Activated CD4-positive, alpha-beta T cell treated with anti-CD3 and anti-CD28 coated beads, Interleukin-2, Interleukin-4, amounts not matched to agents 100 ng/mL and 50 ng/mL, durations not matched to agents 16 hours and 8 hours (primary cell): Measurements from ENCODE around the gene FOXO1.

Experiments
- DNase-seq: peaks from one replicate; pipeline ENCODE4 v3.0.0-alpha.2; 2020; ENCODE audit warnings: low spot score

Gene FOXO1

DNA sequence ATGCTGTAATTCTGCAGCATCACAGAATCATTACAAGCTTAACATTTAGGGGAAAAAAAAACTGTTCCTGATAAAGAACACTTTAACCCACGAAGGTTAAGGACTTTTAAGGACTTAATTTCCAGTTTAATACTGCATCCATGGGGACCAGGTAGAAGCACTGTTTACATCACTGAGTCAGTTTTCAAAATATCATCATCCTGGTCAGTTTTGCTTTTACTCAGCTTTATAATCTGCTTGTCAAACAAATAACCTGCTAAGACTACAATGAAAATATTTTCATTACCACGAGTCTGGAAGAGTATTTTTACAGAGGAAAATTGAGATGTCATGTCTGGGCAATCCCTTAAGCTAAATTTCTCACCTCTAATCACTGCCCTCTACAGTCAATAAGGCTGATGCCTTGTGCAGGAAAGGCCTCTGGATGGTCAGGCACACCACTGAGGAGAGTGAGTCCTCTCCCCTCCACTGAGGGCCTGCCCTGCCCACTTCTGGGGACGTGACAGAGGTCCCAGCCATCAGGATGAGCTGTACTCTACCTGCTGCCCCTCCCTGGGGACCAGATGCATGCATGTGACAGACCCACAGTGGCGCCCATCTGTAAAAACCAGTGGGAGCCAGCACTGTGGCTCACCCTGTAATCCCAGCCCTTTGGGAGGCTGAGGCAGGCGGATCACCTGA, 31.0 kb downstream of the FOXO1 start:
- peak; percentile 30 for DNase-seq

DNA sequence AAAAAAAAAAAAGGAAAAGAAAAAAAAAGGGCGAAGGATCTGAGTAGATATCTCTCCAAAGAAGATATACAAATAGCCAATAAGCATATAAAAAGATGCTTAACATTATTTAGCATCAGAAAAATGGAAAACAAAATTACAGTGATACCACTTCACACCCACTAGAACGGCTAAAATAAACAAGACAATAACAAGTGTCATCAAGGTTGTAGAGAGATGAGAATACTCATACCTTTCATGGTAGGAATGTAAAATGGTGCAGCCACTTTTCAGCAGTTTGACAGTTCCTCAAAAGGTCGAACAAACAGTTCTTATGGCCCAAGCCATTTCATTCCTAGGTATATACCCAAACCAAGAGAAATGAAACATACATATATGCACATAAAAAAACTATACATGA, 33.5 kb downstream of the FOXO1 start:
- no peak for DNase-seq

GRCh38 chr13:40631605-40632004, 34.8 kb downstream of the FOXO1 start:
- DNase-seq: no peak

GRCh38 chr13:40629678-40630384, 36.6 kb downstream of the FOXO1 start:
- peak; percentile 32 for DNase-seq

GRCh38 chr13:40626977-40627376, 39.5 kb downstream of the FOXO1 start:
- DNase-seq: no peak

DNA sequence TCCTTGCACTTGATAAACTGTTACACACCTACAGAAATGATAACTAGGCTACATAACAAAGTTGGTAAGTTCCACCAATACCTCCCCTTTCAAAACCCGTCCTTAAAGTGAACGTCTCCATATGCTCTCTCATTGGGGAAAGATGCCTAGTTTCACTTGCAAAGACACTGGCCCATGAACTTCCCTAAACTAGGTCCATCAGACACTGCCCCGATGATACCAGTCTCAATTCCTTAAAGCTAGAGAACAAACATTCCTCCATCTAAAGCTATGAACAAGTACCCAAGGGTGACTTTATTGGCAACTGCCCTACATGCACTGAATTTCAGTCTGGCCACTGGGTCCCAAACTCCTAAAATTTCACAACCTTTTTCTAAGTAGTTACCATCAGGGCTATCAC, 39.9 kb downstream of the FOXO1 start:
- no peak for DNase-seq

GRCh38 chr13:40624986-40625385, 41.5 kb downstream of the FOXO1 start:
- no peak for DNase-seq

- DNase-seq: no peak
Observed at GRCh38 chr13:40624383-40624782, 42.1 kb downstream of the FOXO1 start.

- DNase-seq: no peak
Observed at GRCh38 chr13:40622761-40623160, 43.7 kb downstream of the FOXO1 start.

DNA sequence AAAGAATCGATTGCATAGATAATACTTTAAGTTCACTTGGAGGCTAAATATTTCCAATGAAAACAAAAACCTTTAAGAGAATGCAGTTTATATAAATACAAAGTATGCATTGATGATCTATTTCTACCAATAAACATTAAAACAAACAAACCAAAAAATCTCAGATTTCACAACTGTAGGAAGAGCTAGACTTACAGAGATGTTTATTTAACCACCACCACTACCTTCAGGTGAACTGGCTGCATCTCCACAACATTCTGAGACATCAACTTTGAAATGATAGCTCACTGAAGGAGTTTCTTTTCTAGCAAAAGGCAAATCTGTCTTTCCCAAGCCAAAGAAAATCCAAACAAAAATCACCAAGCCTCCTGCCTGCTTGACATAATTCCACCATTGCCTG, 44.2 kb downstream of the FOXO1 start:
- DNase-seq: no peak

DNA sequence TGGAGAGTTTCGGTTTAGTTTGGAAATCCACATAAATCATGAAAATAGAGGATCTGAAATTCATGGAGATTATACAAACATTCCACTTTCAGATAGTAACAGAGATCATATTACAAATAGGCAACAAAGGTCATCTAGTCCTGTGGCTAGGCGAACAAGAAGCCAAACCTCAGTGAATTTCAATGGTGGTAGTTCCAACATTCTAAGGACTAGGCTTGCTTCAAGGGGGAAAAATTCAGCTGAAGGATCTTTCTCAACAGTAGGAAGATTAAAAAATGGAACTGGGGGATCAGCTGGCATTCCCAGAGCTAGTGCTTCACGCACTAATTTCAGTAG, 47.0 kb downstream of the FOXO1 start:
- DNase-seq: no peak

- DNase-seq: no peak
Observed at GRCh38 chr13:40618581-40619478, 47.6 kb downstream of the FOXO1 start.

DNA sequence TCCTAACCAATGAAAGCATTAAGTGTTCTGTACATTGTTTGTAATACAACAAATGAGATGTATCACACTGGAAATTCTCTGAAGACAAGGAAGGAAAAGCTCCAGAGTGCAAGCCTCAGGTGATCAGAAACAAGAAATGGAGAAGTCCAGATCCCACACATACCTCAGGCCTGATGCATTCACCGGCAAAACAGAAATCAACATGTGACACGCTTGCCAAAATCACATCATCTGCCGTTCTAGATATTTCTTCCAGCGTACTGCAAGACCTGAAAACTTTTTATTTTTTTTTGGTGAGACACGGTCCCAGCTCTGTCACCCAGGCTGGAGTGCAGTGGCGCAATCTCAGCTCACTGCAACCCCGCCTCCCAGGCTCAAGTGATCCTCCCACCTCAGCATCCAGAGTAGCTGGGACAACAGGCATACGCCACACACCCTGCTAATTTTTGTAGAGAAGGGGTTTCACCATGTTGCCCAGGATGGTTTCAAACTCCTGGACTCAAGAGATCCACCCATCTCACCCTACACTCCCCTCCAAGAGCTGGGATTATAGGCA, 48.6 kb downstream of the FOXO1 start:
- no peak for DNase-seq

- no peak for DNase-seq
Observed at GRCh38 chr13:40615619-40616018, 50.8 kb downstream of the FOXO1 start.

- no peak for DNase-seq
Observed at GRCh38 chr13:40613914-40614313, 52.5 kb downstream of the FOXO1 start.

DNA sequence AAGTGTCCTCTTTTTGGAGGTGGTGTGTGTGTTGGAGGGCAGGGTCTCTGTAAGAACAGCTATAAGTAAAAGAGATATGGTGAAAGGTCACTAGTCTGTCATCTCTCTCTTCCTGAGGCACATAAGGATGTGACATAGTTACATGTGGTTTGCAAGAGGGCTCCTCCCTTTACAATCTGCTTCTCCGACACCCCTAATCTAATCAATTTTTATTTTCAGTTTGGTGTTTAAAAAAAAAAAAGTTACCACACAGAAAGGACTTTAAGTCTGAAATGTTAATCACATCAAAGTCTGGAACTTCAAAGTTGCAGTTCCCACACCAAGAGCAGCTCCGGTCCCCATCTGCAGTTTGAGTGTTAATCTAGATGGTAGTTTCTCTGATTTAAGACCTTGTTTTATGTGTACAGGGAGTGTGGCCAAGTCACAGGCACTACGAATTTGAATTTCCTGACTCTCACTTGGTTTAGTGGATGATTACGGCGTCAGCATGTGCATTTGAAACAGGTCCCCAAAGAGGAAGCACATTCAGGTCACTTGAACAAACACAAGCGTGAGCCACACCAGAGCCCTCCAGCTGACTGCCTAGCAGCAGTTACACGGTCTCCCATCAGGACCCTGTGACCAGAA, 53.1 kb downstream of the FOXO1 start:
- DNase-seq: peak; percentile 69

DNA sequence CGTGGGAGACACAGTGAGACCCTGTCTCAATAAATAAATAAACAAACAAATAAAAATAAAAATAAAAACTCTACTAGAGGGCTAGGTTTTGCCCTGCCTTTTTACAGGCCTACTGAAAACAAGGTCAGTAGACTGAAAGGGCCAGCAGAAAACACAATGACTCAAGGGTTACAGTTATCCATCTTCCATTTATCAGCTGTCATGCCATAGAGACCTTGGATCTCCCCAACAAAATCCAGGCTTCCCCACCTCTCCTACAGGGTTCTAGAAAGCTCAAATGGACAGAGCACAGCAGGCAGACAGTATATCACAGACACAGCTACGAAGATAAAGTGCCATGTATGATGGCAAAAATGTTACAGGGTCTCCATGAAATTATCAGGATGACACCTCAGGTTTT, 54.4 kb downstream of the FOXO1 start:
- no peak for DNase-seq

DNA sequence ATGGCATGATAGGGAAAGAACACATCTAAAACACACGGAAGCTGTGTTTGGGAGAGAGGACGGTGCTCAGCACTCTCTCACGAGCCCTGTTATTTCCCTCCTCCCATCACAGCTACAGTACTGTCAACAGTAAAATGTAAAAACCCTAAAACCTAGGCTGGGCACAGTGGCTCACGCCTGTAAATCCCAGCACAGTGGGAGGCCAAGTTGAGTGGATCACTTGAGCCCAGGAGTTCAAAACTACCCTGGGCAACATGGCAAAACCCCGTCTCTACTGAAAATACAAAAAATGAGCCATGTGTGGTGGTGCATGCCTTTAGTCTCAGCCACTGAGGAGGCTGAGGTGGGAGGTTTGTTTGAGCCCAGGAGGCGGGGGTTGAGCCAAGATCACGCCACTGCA, 54.8 kb downstream of the FOXO1 start:
- no peak for DNase-seq

- DNase-seq: no peak
Observed at GRCh38 chr13:40611004-40611403, 55.4 kb downstream of the FOXO1 start.

DNA sequence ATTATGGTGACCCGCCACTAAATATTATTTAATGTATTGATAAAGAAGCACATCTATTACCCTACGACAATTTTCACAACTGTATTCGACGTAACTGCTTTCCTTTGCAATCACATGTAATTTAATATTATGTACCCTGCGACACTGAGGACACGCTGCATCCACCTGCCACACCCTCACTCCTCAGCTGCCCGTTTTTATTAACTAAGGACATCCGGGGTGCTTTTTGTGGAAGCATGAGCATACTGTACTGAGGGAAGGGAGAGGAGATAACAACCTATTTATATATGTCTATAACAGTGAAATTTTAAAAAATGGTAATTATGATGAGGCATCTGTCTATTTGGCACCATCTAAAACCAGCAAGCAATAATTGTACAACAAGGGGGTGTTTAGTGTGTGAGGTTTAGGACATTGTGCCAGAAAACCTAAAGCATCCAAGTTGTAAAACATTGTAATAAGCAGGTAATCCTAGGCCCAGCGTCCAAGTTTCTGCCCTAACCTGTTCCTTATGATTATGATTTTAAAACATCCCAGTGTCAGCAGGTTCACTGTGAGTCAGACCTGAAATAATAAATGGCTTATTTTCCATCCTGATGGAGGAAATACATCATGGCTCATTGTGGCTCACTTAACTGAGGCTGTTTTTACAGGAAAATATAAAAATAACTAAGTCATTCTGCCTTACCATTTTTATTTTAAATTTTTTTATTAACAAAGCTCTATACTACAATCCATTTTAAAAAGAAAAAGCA, 56.3 kb downstream of the FOXO1 start:
- DNase-seq: no peak

DNA sequence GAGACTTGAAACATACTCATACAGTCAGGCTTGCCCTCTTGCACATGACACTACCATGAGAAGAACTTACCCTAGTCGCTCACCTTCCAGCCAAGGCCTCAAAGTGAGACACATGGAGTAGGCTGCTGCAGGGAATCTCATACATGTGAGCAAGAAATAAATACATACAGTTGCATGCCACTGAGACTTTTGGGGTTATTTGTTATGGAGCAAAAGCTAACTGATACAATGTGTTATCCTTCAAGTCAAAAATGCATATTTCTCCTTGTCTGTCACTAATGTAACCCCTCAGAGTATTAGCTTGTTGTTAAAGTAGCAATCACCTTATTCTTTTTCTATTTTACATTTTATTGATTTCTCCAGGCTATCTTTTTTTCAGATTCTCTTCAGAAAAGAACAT, 58.1 kb downstream of the FOXO1 start:
- DNase-seq: no peak

DNA sequence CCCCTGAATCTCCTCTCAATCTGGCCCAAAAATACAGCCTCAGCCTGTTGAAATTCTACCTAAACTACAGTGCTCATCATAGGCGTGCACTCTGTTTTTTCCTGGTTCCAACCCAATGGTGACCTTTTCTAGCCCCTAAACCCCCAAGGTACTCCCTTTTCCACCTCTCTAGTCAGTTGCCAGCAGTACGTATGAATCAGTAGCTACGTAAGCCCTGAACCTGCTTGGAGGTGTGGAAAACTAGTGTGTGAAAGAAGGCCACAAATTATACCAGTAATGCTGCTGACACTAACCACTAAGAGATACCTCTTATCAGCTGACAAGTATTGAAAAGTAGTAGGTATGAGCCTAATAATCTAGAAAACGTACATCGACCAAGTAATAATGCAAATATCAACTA, 60.9 kb downstream of the FOXO1 start:
- no peak for DNase-seq
